ENCODE data around the gene PLCL1.

Gene PLCL1

GRCh38 chr2:198045227-198045626, 240.8 kb downstream of the PLCL1 start:
- no peak for TF ChIP-seq CTCF (conservative IDR thresholded peaks at IDR 0.05; ENCODE audit: control insufficient read depth, insufficient read depth, low read depth, low read length)
- no peak overlapping the region for H3K4me3 ChIP-seq (ENCODE audit: control insufficient read depth, low read depth, low read length)
- peak; percentile 22 for DNase-seq (ENCODE audit: low read depth)

GRCh38 chr2:198052741-198053140, 248.3 kb downstream of the PLCL1 start:
- no peak for TF ChIP-seq CTCF (conservative IDR thresholded peaks at IDR 0.05; ENCODE audit: control insufficient read depth, insufficient read depth, low read depth, low read length)
- no peak for DNase-seq (ENCODE audit: low read depth)
- H3K4me3 ChIP-seq (ENCODE audit: control insufficient read depth, low read depth, low read length): no peak overlapping the region

GRCh38 chr2:198053148-198053547, 248.8 kb downstream of the PLCL1 start:
- no peak for DNase-seq (ENCODE audit: low read depth)
- no peak overlapping the region for H3K4me3 ChIP-seq (ENCODE audit: control insufficient read depth, low read depth, low read length)
- no peak for TF ChIP-seq CTCF (conservative IDR thresholded peaks at IDR 0.05; ENCODE audit: control insufficient read depth, insufficient read depth, low read depth, low read length)

- no peak for DNase-seq (ENCODE audit: low read depth)
- no peak for TF ChIP-seq CTCF (conservative IDR thresholded peaks at IDR 0.05; ENCODE audit: control insufficient read depth, insufficient read depth, low read depth, low read length)
- H3K4me3 ChIP-seq (ENCODE audit: control insufficient read depth, low read depth, low read length): no peak overlapping the region
Observed at GRCh38 chr2:198053776-198054175, 249.4 kb downstream of the PLCL1 start.

GRCh38 chr2:198054299-198054698, 249.9 kb downstream of the PLCL1 start:
- TF ChIP-seq CTCF (conservative IDR thresholded peaks at IDR 0.05; ENCODE audit: control insufficient read depth, insufficient read depth, low read depth, low read length): peak; percentile 65
- DNase-seq (ENCODE audit: low read depth): peak; percentile 52
- H3K4me3 ChIP-seq (ENCODE audit: control insufficient read depth, low read depth, low read length): no peak overlapping the region

GRCh38 chr2:198055716-198056115, 251.3 kb downstream of the PLCL1 start:
- no peak overlapping the region for H3K4me3 ChIP-seq (ENCODE audit: control insufficient read depth, low read depth, low read length)

More at GRCh38 chr2:198055716-198056115, 251.3 kb downstream of the PLCL1 start:
- no peak for DNase-seq (ENCODE audit: low read depth)
- TF ChIP-seq CTCF (conservative IDR thresholded peaks at IDR 0.05; ENCODE audit: control insufficient read depth, insufficient read depth, low read depth, low read length): no peak

Measured in fibroblast of mammary gland (primary cell).